Stimulated activated CD8-positive, alpha-beta memory T cell treated with anti-CD3 and anti-CD28 coated beads, Interleukin-12 subunit alpha, Interleukin-12 subunit beta, amount 100 ng/mL, for 24 hours (primary cell): ENCODE data around the gene AGR2.

ENCODE experiments used
- DNase-seq: peaks from one replicate; pipeline ENCODE4 v3.0.0-alpha.2; 2020; ENCODE audit errors: extremely low read depth

AGR2 gene

DNA sequence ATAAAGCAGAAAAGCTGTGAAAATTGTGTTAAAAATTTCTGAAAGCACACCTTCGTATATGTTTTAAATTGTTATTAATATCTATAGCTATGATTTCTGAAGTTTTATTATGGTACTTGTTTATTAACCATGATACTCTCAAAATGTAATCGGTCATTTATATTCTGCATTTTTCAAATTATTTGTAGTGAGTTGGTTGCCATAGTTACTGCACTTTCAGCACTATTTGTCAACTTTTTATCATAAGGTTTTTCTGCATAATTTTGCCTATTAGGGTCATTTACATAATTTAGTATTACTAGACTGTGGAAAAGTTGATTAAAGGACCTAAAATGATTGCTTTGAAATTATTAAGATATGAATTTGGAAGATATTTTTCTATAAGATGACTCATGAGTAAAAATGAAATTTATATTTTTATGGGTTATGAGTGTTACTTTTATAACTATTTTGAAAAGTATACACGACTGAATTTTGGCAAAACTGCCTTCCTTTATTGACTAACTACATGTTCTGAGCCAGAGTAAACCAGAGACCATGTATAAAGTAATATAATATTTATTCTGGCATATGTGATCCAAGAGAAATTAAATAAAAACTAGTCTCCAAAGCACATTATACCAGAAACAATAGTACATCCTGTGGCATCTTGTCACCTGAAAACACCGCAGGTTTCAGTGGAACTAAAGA is 7.9 kb upstream of the AGR2 start:
- DNase-seq: no peak

DNA sequence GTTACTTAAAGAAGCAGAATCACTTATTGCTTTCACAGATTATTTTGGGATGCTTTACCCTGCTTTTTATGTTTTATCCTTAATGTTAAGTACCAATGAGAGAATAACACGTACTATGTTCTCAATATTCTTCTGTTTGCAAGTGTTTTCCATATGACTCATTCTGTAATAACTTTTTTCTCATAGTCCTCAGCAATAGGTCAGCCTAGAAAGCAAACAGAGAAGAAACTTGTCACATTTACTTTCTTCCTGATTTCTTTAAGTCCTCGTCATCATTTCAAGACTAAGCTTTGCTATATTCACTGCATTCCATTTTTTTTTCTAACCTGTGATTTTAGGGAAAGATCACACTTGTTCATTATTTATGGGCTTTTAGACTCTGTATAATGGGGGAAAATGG is 6.8 kb upstream of the AGR2 start:
- no peak for DNase-seq

DNA sequence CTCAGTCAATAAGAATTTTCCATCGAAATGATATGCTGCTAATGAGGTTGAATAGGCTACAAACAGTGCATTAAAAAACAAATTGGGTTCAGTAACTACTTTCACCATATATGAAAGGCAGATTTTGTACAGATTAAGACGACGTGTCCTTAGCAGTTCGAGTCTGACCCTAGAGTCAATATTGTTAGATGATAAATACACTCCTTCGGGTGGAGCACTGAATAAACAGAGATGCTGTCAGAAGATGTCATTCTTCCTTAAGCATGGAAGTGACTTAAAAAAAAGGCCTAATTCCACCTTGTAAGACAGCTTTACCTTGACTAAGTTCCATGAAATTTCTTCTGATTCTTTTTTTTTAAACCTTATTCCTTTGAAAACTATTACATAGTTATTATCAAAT is 5.8 kb upstream of the AGR2 start:
- no peak for DNase-seq

DNA sequence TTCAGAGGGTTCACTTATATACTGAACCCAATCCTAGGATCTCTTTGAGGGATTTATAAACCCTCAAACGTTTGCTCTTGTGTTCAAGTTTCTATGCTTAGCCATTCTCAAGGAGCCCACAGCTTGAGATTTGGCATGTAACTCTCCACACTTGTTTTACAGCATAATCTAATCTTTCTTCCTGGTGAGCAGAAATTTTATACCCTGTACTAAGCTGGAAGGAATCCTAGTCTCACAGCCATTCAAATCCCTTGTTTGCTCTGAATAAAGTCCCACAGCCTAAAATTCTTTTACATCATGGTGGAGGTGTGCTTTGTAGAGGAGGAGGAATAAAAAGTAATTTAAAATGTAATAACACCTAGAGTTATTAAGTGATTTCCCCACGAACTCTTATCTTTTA is 5.3 kb upstream of the AGR2 start:
- no peak for DNase-seq

DNA sequence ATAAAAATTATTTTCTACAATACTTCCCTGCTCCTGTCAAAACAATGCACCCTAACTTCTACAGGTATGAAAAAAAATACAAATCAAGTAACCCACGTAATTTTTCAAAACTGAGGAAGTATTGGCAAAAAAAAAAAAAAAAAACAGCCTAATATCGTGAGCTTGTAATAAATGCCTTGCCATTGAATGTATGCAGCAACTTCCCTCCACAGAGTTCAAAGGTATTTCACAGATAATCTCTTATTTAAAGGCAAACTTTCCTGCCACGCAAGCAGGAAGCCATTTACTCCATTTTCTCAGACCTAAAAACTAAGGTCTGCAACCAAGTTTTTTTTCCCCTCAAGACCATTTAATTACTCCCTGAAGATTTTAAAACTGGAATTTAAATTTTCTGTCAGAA is 642 bp upstream of the AGR2 start:
- no peak for DNase-seq

DNA sequence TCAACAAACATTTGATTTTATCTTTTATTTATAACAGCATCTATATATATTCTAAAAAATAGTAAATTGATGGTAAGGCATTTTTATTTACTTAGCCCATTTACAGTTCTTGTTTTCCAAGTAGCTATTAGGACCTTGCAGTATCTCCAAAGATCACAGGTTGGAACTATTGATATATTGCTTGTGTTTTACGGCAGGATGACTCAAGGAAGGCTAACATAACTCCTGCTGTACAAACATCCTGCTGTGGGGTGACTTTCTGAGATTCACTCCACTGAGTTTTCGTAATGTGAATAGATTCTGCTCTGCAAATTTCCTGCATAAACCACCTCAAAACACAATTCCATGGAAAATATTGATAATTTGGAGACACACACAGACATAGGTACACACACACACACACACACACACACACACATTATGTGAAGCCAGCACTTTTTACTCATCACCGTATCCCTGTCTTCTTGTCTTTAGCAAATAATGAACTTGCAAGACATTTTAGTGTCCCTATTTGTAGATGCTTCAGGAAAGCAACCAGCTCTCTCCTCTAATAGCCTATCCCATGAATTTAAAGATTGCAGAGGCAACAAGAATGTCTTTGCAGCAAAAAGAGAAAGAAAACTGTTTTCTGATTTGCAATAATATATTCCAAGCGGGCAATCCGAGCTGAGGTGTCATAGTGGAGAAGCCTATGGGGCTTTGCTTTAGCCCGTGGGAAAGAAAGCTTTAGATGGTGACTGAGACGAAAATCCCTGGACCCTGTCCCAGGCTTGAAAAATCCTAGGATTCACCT is 722 bp downstream of the AGR2 start:
- no peak for DNase-seq

DNA sequence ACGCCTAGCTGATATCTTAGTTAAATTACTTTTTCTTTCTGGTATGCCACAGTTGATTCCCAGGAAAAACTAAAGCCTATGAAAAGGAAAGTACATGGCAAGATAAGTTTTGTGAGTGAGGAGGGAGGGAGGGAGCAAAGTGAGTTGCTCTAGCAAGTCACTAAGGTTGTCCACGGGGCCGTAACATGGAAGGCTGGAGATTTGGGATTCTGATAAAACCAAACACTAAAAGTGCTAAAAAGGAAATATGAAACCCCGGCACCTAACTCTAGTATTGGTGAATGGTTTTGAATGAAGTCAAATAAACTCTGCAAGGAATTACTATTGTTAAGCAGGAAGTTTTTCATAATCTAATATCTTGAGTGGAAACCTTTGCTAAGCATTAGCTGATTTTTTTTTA is 1.7 kb downstream of the AGR2 start:
- no peak for DNase-seq

DNA sequence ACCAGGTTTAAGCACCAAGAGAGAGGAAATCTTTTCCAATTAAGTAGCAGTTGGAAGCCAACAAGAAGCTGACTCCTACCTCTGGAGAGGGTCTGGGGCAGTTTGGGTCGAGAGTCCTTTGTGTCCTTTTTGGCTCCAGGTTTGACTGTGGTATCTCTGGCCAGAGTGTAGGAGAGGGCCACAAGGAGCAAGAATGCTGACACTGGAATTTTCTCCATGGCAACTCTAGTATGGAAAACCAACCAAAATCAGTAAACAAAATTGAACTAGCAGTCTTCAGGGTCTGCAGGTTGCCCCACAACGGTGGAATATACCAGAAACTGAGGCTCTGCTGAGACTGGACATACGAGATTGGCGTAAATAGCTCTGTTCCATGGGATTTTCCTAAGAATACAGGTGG is 3.2 kb downstream of the AGR2 start:
- no peak for DNase-seq

DNA sequence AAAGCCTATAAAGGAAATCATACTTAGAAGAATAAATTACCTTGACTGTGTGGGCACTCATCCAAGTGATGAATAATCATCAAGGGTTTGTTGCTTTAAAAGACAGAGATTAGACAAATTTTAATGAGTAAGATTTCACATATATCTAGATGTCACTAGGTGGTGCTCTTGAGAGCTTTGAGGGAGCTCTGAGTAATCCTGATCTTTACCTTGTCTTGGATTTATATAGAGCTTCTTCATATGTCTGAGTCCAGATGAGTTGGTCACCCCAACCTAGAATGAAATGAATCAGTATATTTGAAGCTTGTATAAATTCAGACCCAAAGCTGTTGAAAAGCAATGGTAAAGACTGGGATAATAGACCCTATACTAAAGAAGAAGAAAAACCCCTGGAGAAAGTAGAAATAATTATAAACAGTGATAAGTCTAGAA is 3.7 kb downstream of the AGR2 start:
- no peak for DNase-seq

DNA sequence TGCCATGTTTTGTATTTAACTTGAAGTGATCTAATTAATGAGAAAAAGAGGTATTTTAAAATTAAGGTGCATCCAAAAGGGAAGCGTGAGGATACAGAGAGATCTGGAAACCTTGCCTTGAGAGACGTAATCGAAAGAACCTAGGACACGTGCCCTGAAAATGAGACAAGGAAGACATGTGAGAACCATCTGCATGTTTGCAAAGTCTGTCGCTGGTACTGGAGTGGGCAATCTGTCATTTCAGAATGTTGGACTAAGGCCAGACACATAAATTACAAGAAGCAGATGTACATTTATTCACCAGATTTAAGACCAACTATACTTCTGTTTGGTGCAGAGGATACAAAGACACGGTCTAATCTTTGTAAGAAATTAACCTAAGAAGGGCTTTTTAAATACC is 9.2 kb downstream of the AGR2 start:
- DNase-seq: no peak

DNA sequence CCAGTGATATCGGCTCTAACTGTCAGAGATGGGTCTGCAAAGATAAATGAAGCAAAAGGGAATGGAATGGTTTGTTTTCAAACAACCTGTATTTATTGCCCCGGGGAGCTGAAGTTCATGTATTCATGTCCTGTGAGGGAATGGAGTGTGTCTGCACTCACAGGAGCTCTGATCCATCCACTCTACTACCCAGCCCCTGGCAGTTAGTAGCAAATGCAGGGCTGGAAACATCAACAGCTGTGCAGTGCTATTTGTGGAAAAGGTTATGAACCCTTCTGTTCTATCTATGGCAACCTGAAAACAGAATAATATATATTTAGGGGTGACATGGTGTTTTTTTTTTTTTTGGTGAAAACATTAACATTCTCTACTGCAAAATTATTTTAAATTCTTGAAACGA is 9.8 kb downstream of the AGR2 start:
- no peak for DNase-seq

DNA sequence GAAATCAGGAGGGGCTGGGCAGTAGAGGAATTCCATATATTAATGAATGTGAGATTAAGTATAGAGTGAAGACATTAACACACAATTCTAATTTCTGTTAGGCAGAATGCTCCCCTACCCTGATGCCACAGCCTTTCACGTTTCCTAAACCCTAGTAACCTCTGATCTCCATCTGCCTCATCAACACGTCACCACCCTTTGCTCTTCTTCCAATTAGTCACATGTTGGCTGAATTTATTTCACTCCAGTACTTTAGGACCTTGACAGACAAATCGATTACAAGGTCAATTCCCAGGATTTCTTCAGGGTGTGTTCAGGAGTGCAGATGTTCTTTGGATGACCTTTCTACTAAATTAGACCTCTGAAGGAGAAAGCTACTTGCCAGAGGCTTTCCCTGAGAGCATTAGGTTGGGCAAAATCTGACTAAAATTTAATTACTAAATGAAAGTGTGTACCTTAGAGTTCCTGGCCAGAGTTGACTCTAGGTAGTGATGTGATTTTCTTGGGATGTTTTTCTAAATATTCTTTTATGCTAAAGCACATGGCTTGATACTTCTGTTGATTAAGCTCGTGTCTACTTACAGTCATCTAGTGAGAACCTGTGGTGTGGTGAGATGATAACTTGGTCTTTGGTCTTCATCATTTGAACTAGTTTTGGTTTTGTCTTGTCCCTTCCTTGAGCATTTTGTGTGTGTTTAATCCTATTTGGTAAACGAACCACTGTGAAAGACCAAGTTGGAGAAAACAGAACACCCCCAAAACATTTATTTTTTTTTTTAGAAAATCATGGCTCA is 12.7 kb downstream of the AGR2 start:
- DNase-seq: no peak

DNA sequence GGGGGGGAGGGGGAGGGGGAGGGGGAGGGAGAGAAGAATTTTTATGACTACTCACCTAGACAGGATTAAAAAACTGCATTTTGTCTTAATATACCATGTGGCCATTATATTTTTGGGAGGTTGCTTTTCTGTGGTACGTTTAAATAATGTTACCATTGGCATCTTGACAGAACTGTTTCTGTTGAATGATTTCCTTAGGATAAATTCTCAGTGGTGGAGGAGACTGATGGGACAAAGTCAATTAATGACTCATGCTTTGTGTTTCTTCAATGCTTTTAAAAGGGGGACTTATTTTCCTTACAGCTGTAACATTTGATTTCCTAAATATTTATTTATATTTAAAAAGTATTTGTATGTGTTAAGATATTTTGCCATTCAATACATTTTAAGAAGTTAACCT is 13.7 kb downstream of the AGR2 start:
- DNase-seq: no peak

DNA sequence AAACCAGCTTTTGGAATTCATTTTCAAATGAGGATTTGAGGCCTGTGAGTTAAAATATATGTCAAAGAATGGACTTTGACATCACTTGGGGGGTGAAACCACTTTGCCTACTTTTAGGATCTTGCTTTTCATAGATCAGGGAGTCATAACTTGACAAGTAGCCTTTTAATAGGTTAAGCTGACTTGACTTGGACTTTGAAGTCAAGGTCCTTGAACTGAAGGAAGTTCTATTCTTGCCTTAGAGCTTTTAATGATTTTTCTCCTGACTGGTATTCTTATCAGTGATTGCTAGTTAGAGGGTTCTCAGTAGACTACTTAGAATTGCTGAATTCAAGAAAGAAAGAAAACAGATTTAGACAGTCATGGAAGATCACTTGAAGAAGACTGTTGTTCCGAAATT is 17.7 kb downstream of the AGR2 start:
- no peak for DNase-seq

DNA sequence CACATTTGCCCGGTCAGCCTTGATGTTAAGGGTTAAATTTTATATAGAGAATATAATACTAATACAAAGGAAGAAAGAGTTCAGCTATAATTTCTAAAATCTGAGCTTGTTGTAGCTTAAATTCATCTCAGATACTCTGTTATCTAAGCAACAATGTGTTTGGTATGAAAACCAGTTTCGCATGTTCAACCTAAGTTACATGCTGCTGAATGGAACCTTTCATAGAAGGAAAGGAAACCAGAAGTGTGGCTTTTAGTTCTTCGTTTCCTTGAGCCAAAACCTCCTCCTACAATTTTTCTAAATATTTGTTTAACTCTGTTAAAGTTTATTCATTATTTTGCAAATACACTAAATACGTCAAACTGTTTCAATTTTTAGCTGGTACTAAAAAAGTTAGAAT is 18.5 kb downstream of the AGR2 start:
- no peak for DNase-seq

DNA sequence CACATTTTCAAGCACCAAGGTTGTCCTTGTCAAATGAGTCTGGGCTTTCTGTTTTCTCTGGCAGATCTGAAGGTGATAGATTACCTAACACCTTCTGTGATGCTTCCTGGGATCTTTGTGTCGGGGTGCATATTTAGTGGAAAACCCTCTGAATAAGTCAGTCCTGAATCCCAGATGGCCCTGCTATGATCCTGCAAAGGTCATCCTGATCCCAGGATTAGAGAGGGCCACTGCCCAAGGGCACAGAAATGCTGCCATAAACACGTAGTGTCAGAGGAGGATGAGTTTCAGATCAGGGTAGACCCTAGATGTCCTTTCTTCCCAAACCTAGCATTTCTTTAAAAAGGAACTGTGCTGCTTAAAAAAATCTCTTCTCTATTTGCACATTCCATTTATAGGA is 19.0 kb downstream of the AGR2 start:
- no peak for DNase-seq

DNA sequence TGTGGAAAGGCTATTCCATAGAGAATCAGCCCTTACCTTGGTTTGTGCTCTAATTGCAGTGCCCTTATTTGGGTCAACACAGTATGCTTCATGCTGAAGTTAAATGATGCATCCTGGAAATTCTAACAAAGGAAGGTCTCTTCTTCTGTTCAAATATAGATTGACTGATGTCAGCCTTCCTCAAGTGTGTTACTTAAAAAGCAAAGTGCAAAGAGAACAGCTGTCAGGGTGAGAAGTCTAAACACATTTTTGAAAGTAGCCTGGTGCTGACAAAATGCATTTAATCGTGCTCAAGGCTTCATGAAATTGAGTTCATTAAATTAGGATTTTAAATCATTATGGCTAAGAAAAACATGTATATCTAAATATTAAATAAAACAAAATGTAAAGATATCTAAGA is 19.5 kb downstream of the AGR2 start:
- no peak for DNase-seq

DNA sequence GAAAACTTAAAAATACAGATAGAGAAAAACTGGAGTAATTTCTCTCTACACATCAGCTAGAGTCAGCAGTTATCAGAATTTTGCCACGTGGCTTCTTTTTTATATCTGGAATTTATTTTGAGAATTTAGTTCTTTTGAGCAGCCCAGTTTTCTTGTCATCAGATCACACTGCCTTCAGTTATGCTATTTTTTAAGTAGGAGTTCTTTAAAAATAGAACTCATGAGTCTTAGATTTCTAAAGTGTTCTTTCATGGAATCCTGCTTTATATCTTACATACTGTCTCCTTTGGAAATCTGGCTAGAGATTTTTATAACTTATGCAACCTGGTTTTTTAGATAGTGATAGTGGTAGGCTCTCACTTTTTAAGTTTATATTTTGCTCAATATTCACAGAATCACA is 24.2 kb downstream of the AGR2 start:
- no peak for DNase-seq

DNA sequence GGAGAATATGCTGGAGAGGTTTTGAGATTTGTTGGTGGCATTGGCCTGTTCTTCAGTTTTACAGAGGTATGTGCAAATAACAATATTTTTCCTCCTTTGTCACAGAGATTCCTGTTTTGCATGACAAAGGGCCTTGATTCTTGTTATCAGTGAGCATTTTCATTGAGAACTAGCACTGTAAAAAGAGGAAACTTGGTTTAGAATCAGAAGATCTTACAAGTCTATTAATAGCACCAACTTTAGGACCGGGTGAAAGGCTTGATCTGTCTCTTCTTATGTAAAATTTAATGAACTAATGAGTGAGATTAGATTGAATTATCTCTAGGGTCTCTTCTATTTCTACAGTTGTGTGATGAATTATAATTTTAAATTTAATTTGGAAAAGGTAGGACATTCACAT is 25.7 kb downstream of the AGR2 start:
- DNase-seq: no peak

DNA sequence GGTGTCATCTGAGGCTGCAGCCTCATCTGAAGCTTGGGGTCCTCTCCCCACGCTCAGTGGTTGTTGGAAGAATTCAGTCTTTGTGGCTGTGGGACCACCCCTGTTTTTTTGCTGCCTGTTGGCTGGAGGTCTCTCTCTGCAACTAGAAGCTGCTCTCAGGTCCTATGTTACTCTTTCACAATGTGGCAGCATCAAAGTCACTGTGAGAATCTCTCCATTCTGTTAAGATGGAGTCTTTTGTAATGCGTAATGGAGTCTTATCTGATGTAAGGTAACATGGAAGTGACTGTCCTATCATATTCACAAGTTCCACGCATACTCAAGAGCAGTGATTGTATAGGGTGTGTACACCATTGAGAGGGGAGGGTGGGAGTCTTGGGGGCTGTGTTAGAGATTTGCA is 26.3 kb downstream of the AGR2 start:
- no peak for DNase-seq

DNA sequence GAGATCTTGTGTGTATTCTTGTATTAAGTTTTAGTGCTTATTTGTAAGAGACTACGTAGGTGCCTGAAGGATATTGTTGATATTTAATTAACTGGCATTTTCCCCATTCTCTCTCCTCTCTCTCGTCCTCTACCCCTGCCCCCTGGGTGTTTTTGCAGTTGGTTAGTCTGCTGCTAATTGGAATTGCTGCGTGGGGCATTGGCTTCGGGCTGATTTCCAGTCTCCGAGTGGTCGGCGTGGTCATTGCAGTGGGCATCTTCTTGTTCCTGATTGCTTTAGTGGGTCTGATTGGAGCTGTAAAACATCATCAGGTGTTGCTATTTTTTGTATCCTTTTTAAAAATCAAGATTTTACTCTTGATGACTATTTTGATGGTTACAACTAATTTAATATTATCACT is 28.7 kb downstream of the AGR2 start:
- DNase-seq: no peak

DNA sequence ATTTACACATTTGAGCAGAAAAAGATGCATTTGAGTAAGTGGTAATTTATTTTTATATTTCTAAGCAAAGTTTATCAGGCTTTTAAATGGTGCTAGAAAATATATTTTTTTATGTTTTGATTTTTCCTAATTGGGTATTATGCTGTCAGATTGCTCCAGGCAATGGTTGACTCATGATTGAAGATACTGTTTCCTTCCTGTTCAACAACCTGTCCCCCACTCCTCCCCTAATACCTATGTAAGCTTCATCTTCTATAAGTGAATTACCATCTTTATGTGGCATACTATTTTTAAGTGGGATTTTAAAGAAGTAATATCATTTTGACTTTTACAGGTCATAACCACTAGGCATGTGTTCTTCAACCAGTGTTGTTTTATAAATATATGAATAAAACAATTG is 29.8 kb downstream of the AGR2 start:
- no peak for DNase-seq

DNA sequence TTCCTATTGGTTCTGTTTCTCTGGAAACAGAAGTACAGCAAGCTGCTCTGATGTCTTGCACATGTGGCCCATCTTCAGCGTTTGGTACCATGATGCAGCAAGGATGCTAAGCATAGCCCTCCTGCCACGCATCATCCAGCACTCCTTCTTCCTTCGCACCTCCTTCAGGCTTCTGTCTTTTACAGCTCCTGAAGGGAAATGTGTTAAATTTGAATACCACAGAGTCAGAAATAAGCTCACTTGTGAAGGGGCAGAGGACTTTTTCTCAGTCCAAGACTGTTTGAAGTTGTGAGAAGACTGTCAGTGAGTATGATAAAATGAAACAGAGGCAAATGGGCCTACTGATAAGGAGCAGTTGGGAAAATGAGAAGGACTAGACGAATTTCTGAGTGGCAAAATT is 30.5 kb downstream of the AGR2 start:
- no peak for DNase-seq
